SJCRH30 (cell line): ENCODE data around the gene TRMT2A. TPM values are rescaled to one million over a fixed set of nuclear protein-coding genes. Genes with fewer than 3 reads are reported as not detected.

Experiments used
- DNase-seq, 2 experiments: peaks; one replicate each; pipeline ENCODE4 v3.0.0-alpha.2; 2015 to 2020
- H3K27ac ChIP-seq: fragments of 250-450 bp; sonication (Bioruptor Pico); 2 replicates; pipeline ENCODE4 v1.5.1; 2020; ENCODE audit warnings: mild to moderate bottlenecking, moderate library complexity
- H3K27me3 ChIP-seq: fragments of 250-450 bp; sonication (Bioruptor Pico); 2 replicates; pipeline ENCODE4 v1.5.1; 2020; ENCODE audit warnings: mild to moderate bottlenecking, moderate library complexity
- H3K36me3 ChIP-seq: fragments of 250-450 bp; sonication (Bioruptor Pico); 2 replicates; pipeline ENCODE4 v1.5.1; 2020; ENCODE audit warnings: mild to moderate bottlenecking, moderate library complexity
- H3K4me1 ChIP-seq: fragments of 250-450 bp; sonication (Bioruptor Pico); 2 replicates; pipeline ENCODE4 v1.5.1; 2020; ENCODE audit warnings: mild to moderate bottlenecking, moderate library complexity
- H3K4me3 ChIP-seq: fragments of 250-450 bp; sonication (Bioruptor Pico); 2 replicates; pipeline ENCODE4 v1.5.1; 2020; ENCODE audit warnings: mild to moderate bottlenecking, moderate library complexity
- H3K9me3 ChIP-seq: fragments of 250-450 bp; sonication (Bioruptor Pico); replicated peaks from 2 replicates; pipeline ENCODE4 v1.5.1; 2020; ENCODE audit warnings: mild to moderate bottlenecking, moderate library complexity
- total RNA-seq: library from RNA; depleted of rRNA; stranded (reverse); fragments of >200 nt; shearing (Covaris generic); gene quantifications from 2 replicates; pipeline ENCODE4 v1.2.3, GENCODE V29; 2014

The TRMT2A gene
- total RNA-seq, 1 experiment from 2014 or later: 28.3 TPM

DNA sequence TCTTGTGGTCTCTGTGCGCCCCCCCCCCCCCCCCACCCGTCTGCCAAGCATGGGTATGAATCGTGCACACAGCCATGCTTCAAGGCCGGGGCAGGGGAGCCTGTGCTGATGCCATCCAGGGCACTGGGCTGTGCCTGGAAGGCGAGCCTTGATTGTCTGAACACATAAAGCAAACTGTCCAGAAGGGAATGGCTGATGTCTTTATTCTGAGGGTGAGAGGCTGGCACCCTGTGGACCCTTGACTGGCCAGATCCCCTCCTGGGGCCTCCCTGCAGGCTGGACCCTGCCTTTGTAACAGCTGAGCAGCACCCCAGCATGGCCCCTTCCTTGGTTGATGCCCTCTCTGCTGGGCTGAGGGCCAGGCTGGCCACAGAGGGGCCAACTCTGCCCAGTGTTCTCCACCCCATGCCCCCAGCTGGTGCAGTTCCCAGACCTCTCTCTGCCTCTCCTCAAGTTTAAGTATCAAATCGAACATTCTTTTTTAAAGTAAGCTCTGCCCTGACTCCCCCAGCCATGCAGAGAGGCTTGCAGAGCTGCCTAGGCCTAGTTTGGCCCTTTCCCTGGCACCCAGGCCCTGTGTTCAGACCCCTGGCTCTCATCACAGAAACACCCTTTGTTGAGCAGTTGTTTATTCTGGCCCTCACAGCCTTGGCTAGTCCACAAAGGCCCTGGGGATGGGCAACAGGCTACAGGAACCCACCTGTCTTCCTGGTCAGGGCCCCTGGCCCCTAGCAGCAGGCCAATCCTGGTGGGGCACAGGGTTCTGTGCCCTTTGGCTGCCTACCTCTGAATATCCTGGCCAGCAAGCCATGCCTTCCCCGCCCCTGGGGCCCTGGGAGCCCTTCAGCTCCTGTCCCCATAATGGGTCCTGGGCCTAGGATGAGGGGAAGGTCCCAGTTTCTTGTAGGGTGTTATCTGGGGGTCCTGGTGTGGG, 5.1 kb downstream of the TRMT2A start:
- Histone ChIP-seq H3K27me3 (no peaks in the 10 kb centered on the region), H3K4me3 (no peak overlapping the region), H3K36me3 (peaks cover 61% of the 10 kb centered on the region), H3K27ac (no peak overlapping the region), H3K4me1 (no peaks in the 10 kb centered on the region), H3K9me3 (no peaks in the 10 kb centered on the region)
- no peak for DNase-seq

DNA sequence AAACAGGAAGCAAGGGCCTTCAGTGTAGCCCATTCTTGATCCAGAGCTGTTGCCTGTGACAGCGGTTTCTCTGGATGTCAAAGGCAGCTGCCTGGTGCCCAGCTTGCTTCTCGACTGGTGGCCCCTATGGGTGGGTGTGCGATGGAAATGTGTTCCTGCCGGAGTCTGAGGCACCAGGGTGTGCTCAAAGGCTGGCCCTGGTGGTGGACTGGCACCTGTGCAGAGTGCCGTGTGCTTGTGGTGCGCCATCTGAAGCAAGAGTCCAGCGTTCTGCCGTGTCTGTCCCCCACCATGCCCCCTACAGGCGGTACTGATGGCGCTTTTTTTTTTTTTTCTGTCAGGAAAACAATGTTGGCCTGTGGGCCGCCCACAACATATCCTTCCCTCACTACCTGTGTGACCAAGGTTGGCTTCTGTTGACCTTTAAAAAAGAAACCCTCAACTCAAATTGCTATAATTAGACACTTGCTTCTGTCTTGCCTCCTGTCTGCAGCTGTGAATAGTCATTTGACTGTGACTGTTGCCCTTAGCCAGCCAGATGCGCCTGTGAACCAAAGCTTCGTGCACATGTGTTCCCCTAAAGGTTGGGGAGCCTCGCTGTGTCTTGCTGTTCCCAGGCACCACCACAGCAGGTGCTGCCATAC, 5.9 kb downstream of the TRMT2A start:
- Histone ChIP-seq H3K4me1 (no peaks in the 10 kb centered on the region), H3K27ac (no peak overlapping the region), H3K4me3 (no peak overlapping the region), H3K27me3 (no peaks in the 10 kb centered on the region), H3K36me3 (peaks cover 69% of the 10 kb centered on the region), H3K9me3 (no peaks in the 10 kb centered on the region)
- DNase-seq: no peak

- no peaks in the 10 kb centered on the region for H3K9me3 ChIP-seq
- no peak overlapping the region for H3K4me3 ChIP-seq
- no peak for DNase-seq
- peaks cover 76% of the 10 kb centered on the region for H3K36me3 ChIP-seq
- H3K4me1 ChIP-seq: no peaks in the 10 kb centered on the region
- H3K27me3 ChIP-seq: no peaks in the 10 kb centered on the region
- no peak overlapping the region for H3K27ac ChIP-seq
Observed at GRCh38 chr22:20110359-20110985, 6.6 kb downstream of the TRMT2A start.

DNA sequence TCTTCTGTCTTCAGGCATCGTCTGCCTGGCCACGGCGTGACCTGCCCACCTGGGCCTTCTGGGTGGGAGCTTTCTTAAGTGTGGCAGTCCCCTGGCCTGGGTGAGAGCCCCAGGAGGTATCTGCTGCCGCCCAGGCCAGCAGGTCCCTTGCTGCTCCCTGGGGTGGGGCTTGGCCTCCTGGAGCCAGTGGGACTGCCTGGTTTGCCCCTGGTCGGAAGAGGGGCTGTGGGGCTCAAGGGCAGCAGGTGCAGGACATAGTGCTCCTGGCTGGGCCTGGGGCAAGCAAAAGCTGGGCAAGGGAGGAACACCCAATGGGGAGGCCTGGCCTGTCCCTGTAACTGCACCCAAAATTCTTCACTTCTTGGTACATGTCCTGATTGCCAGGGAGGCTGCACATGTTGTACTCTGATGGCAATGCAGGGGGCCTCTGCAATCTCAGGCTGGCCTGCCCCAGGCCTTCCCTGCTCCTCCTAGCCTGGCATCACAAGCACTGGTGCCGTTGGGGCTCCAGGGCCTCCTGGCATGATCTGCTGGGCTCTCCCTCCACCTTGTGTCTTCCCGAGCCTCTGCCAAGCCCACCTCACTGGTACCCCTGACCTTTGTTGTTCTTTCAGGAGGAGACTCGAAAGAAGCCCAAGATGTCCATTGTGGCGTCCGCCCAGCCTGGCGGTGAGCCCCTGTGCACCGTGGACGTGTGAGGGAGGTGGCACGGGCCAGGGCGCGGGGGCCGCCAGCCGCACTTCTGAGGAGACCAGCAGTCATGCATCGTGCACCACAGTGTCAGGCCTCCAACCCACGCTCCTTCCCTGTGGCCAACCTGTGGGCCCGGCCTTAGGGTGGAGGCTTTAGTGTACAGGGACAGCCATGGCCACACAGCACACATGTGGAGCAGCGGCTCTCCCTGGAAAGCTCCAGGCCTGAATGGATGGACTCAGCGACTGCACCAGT, 7.3 kb downstream of the TRMT2A start:
- Histone ChIP-seq H3K9me3 (no peaks in the 10 kb centered on the region), H3K27me3 (no peaks in the 10 kb centered on the region), H3K36me3 (peaks cover 83% of the 10 kb centered on the region), H3K4me1 (no peaks in the 10 kb centered on the region), H3K4me3 (no peak overlapping the region), H3K27ac (no peak overlapping the region)
- DNase-seq: no peak

DNA sequence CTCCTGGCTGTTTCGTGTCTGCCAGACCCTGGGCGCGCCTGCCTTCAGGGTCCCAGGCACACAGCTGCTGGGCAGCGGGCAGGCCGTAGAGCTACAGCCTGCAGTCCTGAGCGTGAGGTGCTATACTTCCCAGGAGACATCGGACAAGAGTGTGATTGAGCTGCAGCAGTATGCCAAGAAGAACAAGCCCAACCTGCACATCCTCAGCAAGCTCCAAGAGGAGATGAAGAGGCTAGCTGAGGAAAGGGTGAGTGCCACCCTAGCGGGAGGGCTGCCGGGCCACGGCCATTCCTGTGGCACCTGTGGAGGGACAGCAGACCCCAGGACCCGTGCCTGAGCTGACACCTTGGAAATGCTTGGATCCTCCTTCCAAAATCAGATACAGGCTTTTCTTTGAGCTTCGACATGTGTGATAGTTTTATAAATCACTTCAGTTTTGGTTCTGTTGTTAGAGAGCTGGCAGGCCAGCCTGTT, 8.2 kb downstream of the TRMT2A start:
- Histone ChIP-seq H3K36me3 (peaks cover 78% of the 10 kb centered on the region), H3K4me3 (no peak overlapping the region), H3K4me1 (no peaks in the 10 kb centered on the region), H3K9me3 (no peaks in the 10 kb centered on the region), H3K27me3 (no peaks in the 10 kb centered on the region), H3K27ac (no peak overlapping the region)
- DNase-seq: no peak

DNA sequence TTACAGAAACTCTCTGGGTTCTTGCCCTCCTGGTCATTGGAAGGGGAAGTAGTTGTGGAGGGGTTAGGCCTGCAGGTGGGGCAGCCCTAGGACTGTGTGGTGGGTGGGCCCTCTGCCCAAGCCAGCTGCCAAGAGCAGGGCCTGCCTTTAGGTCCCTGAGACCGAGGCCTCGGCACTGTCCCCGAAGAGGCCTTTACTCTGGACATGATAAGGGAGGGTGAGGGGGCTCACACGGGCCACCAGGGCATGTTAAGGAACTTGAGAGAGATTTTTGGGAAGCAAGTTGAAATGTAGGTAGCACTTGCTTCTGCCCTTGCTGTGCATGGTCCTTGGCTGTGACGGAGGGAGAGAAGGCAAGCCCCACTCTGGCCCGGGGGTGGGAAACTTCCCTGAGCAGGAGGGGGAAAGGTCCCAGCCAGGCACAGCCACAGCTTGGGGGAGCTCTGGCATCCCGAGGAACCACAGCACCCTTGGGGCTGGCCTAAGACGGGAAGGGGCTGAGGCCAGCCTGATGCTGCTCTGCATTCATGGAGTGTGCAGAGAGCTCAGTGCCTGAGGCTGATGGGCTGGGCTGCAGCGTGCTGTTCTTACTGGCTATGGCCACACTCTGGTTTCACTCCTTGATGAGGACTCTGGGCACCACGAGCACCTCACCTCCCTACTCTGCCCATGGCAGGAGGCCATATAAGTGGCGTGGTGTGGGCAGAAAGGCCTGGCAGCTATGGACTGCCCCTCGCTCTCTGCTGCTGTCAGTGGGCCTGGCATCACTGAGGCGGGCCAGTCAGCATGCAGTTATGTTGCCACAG, 8.9 kb downstream of the TRMT2A start:
- no peak for DNase-seq
- no peak overlapping the region for H3K27ac ChIP-seq
- 0 out of 2 replicates have a peak, but pooled peaks cover 4% of the 10 kb centered on the region for H3K4me1 ChIP-seq
- H3K27me3 ChIP-seq: no peaks in the 10 kb centered on the region
- peaks cover 78% of the 10 kb centered on the region for H3K36me3 ChIP-seq
- H3K9me3 ChIP-seq: no peaks in the 10 kb centered on the region
- H3K4me3 ChIP-seq: no peak overlapping the region

DNA sequence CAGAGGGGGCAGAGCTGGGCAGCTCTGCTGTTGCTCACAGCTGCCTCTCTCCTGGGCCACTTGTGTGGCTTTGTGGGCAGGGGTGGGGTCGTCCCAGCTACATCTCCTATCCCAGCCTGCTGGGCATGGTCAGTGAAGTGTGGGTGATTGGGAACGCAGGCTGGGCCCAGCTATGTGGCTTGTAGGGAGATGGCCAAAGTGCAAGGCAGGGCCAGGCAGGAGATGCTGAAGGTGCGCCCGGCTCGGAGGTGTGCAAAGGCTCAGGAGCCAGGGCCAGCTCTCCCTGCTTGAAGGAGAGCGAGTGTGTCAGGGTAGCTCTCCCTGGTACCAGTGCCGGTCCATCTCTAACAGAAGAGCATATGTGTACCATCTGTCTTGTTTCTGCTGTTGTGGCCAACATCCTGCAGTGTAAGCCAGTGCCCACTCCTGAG, 9.5 kb downstream of the TRMT2A start:
- Histone ChIP-seq H3K27me3 (no peaks in the 10 kb centered on the region), H3K9me3 (no peaks in the 10 kb centered on the region), H3K36me3 (peaks cover 78% of the 10 kb centered on the region), H3K4me1 (0 out of 2 replicates have a peak, but pooled peaks cover 4% of the 10 kb centered on the region), H3K4me3 (no peak overlapping the region), H3K27ac (no peak overlapping the region)
- no peak for DNase-seq

GRCh38 chr22:20106849-20107237, 10.2 kb downstream of the TRMT2A start:
- Histone ChIP-seq H3K27ac (no peak overlapping the region), H3K4me1 (0 out of 2 replicates have a peak, but pooled peaks cover 4% of the 10 kb centered on the region), H3K36me3 (peaks cover 78% of the 10 kb centered on the region), H3K4me3 (no peak overlapping the region), H3K9me3 (no peaks in the 10 kb centered on the region), H3K27me3 (no peaks in the 10 kb centered on the region)
- no peak for DNase-seq

GRCh38 chr22:20106205-20106848, 10.7 kb downstream of the TRMT2A start:
- DNase-seq: no peak
- Histone ChIP-seq H3K36me3 (peaks cover 80% of the 10 kb centered on the region), H3K4me3 (no peak overlapping the region), H3K4me1 (0 out of 2 replicates have a peak, but pooled peaks cover 4% of the 10 kb centered on the region), H3K9me3 (no peaks in the 10 kb centered on the region), H3K27me3 (no peaks in the 10 kb centered on the region), H3K27ac (no peak overlapping the region)

DNA sequence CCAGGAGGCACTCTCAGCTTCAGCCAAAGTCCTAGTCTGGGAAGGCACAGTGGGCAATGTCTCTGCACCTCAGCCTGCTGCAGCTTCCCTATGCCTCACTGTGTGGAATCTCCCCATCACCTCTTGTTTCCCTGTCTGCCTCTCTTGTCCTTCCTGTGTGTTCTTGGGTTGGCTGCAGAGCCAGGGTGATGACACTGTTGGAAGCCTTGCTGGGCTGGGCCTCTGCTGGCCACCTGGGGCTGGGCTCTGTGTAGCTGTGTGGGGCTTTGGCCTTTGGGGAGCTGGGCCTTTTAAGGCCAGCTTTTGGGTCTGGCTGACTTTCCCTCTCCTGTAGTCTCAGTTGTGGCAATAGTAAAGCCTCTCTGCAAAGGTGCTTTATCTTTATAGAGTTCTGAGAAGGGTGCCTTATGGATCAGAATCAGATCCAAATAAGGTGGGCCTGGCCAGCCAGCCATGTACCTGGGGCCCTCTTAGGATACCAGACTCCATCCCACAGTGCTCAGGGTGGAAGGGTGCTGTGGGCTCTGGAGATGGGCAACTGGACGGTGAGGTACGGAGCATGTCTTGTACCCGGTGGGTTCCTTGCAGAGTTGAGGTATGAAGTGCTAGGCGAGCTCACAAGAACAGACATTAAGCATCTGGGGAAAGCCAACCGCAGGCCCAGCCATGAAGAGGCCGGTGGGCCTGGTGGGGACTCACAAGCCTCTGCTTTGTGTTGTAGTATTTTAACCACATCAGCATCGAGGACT, 11.4 kb downstream of the TRMT2A start:
- no peak overlapping the region for H3K27ac ChIP-seq
- H3K27me3 ChIP-seq: no peaks in the 10 kb centered on the region
- 0 out of 2 replicates have a peak, but pooled peaks cover 4% of the 10 kb centered on the region for H3K4me1 ChIP-seq
- peaks cover 78% of the 10 kb centered on the region for H3K36me3 ChIP-seq
- no peaks in the 10 kb centered on the region for H3K9me3 ChIP-seq
- no peak for DNase-seq
- H3K4me3 ChIP-seq: no peak overlapping the region

- Histone ChIP-seq H3K4me3 (no peak overlapping the region), H3K4me1 (0 out of 2 replicates have a peak, but pooled peaks cover 4% of the 10 kb centered on the region), H3K27ac (no peak overlapping the region), H3K9me3 (no peaks in the 10 kb centered on the region), H3K27me3 (no peaks in the 10 kb centered on the region), H3K36me3 (peaks cover 74% of the 10 kb centered on the region)
- no peak for DNase-seq
Observed at GRCh38 chr22:20102203-20102780, 14.7 kb downstream of the TRMT2A start.

- no peaks in the 10 kb centered on the region for H3K27me3 ChIP-seq
- H3K4me1 ChIP-seq: 0 out of 2 replicates have a peak, but pooled peaks cover 4% of the 10 kb centered on the region
- no peaks in the 10 kb centered on the region for H3K9me3 ChIP-seq
- peaks cover 74% of the 10 kb centered on the region for H3K36me3 ChIP-seq
- no peak for DNase-seq
- no peak overlapping the region for H3K4me3 ChIP-seq
- H3K27ac ChIP-seq: no peak overlapping the region
Observed at GRCh38 chr22:20101638-20102037, 15.4 kb downstream of the TRMT2A start.
